ENCODE data around the gene CPNE6.

CPNE6 gene

DNA sequence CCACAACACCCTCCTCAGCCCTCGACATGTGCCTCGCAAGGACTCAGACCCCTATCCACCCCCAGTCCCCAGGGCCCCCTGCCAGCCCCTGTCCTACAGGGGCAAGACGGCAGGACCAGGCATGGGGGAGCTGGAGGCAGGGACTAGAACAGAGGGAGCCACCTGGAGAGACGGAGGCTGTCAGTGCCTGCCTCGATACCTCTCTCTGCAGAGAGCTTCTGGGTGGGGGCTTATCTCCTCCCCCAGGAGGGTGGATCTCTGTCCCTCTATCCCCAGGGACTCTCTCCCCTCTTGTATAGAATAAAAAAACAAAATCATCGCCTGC lies 2.0 kb upstream of the CPNE6 start:
- no peak for DNase-seq (ENCODE audit: low read depth in 2 of 2)

DNA sequence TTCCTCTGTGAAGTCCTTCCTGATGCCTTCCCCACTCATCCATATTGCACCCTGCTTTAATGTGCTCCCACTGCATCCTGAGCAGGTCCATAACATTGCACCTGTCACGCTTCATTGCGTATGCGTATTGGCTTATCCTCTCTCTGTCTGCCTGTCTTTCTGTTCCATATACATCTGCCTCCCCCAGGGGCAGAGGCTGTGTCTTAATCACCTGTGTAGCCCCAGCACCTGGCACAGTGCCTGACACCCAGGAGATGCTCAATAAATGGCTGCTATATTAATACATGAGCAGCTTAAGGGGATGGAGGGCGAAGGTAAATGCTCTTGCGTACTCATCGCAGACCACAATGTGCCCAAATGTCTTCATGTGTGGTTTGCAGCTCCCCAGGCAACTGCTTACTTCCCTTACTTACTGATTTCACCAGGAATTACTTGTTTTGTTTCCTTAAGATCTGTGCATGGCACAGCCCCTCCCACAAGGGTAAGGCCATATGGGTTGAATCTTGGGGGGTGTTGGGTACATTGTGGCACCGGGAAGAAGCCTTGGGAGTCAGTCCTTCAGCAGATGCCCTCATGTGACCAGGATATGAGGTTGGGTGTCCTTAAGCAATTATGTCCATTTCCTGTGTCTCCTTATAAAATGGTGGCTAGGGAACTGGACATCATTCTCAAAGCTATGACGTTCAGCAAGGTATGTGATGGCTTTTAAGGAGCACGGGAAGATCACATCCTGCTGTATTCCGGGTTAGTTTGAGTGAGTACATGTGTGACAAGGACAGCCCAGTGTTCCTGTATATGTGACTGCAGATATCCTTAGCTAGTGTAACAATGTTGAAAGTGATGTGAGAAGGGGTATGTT lies 848 bp upstream of the CPNE6 start:
- DNase-seq (ENCODE audit: low read depth in 2 of 2) = no peak

DNA sequence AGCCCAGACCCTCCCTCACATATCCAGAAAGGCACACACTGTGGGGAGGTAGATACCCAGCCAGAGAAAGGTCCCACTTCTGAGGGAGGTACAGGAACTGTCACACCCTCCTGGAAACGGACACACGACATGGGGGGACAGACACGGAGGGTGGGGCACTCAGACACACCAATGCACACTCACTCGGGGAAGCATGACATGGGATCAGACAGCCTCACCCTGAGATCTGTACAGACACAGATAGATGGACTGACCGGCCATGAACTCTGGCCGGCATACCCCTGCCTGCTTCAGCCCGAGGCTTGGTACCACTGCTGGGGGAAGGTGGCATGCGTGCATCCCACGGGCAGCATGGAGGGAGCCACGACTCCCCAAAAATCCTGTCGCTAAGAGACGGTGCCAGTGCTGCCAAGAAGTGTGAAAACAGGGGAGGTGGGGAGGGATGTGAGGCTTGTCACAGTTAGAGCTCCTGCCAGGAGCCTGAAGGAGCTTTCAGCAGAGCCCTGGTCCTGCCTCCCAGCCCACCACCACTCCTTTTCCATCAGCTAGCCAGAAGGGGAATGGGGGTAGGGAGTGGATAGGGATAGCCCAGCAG lies 571 bp downstream of the CPNE6 start:
- no peak for DNase-seq (ENCODE audit: low read depth in 2 of 2)

DNA sequence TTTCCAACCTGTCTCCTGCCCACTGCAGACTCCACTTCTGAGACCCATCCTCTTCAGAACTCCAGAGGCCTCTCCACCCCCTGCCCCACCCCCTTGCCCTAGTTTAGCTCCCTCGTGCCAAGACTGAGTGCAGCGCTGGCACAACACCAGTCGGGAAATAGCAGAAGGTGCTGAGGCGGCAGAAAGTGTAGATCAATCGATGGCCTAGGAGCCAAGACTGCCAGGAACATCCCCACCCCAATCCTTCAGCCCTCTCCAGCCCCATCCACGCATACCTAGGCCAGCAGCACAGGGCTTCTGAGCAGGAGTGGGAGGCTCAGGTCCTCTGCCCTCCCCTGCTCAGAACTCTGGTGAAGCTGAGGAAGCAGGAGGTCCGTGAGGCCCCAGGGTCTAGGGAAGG lies 1.1 kb downstream of the CPNE6 start:
- DNase-seq (ENCODE audit: low read depth in 2 of 2) = no peak

DNA sequence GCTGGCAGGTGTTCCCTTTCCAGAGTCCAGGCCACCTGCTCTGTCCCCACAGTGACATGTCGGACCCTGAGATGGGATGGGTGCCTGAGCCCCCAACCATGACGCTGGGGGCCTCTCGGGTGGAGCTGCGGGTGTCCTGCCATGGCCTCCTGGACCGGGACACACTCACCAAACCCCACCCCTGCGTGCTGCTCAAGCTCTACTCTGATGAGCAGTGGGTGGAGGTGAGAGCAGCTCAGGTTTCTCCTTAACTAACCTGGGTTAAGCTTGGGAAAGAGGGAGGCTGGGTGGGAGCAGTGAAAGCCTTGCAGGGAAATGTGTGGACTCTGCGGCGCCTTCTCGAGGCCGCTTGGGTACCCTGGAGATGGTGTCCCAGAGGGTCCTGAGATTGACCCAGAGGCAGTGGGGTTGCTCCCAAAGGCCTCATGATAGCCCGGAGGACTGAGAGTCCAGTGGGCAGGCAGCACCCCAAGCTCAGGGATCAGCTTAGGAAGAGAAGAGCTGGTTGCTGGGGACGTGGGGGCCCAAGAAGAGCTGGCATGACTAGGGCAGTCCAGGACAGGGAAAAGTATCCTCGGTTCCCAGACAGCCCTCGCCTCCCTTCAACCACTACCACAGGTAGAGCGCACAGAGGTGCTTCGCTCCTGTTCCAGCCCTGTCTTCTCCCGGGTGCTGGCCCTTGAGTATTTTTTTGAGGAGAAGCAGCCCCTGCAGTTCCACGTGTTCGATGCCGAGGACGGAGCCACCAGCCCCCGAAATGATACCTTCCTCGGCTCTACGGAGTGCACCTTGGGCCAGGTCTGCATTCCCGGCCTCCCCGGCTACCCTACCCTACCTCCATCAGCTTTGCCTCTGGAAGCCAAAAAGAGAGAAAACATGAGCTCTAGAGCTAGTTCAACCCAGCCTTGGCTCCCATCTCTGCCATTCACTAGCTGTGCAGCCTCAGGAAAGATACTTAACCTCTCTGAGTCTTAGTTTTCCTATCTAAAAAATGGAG lies 1.8 kb downstream of the CPNE6 start:
- DNase-seq (ENCODE audit: low read depth in 2 of 2) = no peak

DNA sequence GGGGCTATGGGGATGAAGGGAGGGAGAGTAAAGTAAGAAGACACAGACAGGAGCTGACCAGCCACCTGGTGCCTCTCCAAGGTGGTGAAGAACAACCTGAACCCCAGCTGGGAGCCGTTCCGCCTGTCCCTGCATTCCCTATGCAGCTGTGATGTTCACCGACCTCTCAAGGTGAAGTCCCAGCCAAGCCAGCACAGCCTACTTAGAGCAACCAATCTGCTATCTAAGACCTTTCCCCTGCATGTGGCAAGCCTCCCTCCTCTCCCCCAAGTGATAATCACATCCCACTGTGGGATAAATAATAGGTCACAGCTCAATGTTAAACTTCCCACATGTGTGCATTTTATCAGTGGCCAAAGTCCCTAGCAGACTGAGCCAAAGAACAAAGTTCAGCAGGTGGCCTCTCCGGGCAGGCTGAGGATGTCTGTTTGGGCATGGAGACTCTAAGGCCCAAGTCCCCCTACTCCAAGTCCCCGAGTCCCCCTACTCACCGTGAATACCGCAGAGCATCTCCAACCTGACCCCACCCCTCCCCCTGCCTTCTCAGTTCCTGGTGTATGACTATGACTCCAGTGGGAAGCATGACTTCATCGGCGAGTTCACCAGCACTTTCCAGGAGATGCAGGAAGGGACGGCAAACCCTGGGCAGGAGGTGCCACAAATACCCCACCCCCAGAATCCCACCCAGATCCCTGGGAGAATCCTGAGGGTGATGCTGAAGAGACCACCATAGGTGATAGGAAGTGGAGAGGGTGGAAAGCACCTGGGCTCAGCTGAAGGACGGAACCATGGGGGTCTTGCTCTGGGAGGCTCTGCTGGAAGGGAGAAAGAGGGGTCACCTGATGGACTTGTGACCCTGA lies 3.5 kb downstream of the CPNE6 start:
- no peak for DNase-seq (ENCODE audit: low read depth in 2 of 2)

DNA sequence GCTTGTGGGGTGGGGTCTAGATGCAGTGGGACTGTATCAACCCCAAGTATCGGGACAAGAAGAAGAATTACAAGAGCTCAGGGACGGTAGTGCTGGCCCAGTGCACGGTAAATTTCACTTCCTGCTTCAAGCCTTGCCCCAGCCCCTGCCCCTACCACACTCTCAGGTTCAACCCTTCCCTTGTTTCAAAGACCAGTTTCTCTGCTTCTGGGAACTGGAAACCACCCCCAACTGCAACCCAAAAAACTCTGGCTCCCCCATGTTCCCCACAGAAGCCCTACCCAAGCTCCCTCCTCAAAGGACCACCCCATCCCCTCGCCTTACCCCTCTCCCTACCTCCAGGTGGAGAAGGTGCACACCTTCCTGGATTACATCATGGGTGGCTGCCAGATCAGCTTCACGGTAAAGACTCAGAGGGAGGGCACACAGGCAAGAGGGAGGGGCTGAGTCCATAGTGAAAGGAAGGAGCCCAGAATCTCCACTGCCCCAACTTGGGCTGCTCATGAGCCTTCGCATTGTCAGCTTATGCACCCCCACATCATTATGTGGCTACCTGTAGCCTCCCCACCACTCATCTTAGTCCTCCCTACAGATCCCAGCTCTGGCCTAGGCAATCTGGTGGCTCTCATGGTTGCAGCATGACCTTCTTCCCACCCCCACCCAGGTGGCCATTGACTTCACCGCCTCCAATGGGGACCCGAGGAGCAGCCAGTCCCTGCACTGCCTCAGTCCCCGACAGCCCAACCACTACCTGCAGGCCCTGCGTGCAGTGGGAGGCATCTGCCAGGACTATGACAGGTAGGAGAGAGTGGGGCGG lies 4.3 kb downstream of the CPNE6 start:
- DNase-seq (ENCODE audit: low read depth in 2 of 2) = no peak

DNA sequence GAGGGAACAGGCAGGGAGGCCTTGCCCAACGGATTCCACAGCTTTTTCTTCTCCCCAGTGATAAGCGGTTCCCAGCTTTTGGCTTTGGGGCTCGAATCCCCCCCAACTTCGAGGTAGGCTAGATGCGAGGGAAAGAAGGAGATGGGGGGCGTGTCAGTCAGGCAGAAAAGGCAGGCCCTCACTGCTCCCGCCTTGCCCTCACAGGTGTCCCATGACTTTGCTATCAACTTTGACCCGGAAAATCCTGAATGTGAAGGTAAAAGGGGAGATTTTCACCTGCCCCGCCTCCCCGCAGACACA lies 4.9 kb downstream of the CPNE6 start:
- DNase-seq (ENCODE audit: low read depth in 2 of 2) = no peak

DNA sequence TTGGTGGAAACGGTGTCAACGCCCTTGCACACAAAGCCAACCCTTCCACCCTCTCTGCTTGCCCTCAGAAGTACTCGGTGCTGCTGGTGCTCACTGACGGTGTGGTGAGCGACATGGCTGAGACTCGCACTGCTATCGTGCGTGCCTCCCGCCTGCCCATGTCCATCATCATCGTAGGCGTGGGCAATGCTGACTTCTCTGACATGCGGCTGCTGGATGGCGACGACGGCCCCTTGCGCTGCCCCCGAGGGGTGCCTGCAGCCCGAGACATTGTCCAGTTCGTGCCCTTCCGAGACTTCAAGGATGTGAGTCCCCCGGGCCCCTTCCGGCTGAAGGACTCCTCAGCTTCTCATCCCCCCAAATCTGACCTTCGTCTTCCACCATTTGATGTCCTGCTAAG lies 5.7 kb downstream of the CPNE6 start:
- no peak for DNase-seq (ENCODE audit: low read depth in 2 of 2)

DNA sequence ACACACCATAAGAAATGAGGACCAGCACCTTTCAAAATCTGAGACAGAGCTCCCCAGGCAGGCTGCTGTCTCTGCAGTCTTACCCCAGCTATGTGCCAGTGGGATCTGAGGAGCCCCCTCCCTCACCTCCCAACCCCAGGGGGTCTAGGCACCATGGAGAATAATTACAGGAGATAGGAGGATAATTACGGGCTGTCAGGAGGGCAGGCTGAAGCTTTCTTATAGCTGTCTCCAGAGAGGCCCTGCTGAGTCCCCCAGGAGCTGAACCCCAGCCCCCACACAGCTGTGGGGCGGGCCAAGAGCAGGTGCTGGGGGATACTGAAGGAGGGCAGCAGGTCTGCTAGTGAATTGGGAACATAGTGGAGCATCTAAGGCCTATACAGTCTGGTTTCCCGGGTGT lies 6.8 kb downstream of the CPNE6 start:
- DNase-seq (ENCODE audit: low read depth in 2 of 2) = no peak

DNA sequence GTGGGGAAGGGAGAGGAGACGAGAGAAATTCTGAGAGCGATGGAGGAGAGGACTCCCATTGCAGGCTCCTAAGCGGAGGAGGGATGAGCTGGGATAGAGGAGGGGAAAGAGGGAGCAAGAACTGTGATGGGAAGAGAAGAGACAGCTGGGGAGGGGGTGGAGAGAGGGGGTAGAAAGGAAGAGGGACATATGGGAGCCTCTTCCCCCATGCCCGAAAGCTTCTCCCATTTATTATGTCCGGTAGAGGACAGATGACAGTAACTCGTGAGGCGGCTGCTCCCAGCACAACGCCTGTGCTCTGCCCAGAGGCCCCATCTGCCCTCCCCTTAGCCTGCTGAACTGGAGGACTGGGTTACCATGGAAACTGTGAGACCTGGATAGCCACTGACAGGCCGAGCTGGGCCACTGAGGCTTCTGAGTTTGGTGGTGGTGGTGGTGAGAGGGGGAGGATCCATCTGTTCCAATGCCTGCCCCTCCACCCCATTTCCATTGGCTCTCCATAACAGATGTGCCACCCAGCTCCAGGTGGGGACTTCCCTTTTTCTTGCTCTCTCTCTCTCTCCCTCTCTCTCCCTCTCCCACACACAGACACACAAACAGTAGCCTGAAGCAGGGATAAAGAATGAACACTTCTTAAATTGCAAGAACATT lies 8.3 kb downstream of the CPNE6 start:
- no peak for DNase-seq (ENCODE audit: low read depth in 2 of 2)

DNA sequence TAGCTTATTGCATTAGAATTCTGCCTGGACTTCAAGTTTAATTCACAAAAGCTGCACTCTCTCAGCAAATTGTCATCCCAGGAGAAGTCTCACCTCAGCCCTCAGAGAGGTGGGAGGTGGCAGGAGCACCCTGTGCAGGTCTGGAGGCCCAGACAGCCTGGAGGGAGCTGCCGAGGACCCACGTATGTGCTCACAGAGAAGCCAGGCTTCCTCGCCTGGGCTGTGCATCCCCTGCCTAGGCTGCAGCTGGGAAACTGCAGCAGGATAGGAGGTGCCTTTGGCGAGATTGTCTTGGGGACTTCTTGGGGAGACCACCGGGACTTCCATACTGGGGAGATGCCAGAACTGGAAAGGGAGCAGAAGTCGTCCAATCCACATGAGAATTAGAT lies 8.8 kb downstream of the CPNE6 start:
- DNase-seq (ENCODE audit: low read depth in 2 of 2) = no peak

DNA sequence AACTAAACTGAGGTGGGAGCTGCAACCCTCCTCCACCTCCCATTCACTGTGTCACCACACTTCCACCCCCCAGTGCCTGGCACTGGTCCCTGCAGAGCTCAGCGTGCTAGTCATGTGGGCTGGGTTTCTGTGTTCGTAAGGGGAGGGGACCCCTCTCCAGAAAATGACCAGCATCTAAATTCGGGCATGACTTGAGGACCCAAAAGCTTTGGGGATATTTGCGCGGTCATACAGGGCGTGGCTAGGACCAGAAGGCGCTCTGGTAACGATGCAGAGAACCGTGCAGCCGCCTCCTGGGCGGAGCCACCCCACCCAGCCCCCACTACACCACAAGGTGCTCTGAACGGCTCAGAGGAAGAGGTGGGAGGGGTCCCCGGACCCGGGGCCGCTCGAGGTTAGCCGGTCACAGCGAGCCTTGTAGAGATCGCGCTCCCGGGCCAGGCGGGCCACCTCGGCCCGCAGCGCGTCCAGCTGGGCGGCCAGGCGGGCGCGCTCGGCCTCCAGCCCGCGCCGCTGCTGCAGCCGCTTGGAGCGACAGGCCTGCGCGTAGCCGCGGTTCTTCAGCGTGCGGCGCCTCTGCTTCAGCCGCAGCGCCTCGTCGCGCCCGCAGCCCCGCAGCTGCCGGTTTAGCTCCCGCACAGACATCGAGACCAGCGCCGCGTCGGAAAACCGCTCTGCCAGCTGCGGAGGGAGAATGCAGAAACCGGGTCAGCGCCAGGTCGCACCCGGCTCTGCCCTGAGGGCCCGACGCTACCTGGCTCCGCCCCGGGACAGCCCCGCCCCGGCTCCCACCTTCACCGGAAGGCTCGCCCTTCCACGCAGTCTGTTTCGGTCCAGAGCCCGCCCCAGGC lies 9.8 kb downstream of the CPNE6 start:
- DNase-seq (ENCODE audit: low read depth in 2 of 2) = peak; percentile 53 to 72

DNA sequence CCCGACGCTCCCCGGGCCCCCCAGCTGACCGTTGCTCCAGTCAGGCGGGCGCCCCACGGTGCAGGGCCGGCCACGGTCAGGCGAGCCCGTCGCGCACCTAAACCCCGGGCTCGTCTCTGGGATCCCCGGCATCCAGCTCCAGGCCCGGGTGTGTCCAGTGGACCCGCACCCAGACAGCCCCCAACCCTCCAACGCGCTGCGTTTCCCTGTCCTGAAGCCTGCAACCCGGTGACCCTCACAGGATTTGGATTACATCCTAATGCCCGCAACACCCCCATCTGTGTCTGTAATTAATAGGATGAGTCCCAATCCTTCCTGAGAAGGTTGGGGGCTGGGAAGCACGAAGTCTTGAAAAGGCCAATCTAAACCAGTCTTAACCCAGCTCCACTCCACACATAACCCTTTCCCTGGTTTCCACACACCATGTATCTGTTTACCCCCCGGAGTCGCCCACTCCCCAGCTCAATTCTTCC lies 10.4 kb downstream of the CPNE6 start:
- no peak for DNase-seq (ENCODE audit: low read depth in 2 of 2)

DNA sequence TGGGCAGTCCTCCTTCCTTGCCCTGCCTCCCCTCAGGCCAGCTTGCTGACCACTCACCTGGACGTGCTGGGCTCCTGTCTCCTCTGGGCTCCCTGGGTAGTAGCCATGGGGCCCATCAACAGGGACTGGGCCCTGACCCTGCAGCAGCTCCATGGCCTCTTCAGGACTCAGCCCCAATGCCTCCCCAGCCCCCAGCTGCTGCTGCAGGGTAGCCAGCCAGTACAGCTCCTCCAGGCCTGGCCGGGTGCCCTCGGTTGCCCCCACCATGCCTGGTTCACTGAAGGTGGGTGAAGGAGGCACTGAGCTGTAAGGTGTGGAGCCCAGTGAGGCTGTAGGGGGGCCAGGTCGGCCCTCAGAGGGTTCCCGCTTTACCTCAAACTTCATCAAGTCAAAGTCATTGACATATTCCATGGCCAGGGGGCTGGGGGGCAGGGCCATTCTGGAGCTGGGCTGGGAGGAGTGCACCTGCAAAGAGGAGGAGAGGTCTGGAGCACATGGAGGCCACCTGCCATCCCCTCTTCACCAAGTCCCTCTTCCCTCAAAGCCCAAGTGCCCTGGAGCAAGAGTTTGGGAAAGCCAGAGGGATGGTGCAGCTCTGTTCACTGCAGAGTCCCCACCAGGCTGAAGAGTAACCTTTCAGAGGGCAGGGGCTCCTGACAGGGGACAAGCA lies 11.2 kb downstream of the CPNE6 start:
- no peak for DNase-seq (ENCODE audit: low read depth in 2 of 2)

DNA sequence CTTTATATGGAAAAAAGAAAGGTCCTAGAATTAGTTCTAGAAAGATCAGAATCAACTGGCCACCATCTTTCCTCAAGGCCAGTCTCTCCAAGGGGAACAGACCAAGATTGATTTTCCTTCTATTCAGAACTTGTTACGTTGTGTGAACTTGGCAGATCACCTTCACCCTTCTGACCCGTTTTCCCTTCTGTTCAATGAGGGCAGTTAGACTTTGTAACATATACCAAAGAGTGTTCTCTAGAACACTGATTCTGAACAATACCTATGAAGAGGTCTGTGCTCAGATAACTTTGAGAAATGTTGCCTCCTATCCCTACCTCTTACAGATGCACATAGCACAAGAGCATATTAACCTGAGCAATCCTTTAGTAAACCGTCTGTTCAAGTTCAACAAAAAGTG lies 12.1 kb downstream of the CPNE6 start:
- no peak for DNase-seq (ENCODE audit: low read depth in 2 of 2)

DNA sequence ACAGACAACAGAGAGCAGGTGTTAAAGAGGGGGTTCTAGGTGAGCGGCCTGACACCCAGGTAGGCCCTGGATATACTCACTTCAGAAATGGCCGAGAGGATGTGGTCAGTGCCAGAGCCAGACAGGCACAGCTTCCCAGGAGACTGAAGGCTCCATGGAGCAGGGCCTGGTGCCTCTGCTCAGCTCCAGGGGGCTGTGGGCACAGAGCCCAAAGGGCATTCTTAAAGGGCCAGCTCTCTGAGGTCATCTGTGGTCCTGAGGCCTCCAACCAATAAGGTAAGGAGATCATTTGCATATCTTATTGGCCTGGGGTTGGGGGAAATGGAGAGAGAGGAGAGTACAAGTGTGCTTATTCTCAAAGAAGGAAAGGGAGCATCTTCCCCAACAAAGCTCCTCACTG lies 13.1 kb downstream of the CPNE6 start:
- no peak for DNase-seq (ENCODE audit: low read depth in 2 of 2)

DNA sequence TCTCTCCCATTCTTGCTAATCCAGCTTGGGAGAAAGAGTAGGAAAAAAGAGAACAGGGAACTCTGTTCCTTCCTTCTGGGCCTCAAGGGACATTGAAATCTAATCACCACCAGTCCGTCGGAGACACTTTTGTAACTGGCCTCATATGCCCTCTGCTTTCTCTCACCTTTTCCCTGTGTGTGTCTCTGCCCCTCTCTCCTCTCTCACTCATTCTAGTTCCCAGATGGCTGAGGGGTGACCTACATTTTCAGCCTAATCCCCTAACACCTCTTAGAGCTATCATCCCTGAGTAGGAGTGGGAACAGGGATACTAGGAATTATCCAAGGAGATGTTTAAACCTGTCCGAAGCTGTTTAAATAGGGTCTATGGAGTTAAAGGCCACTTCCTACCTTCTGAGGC lies 13.9 kb downstream of the CPNE6 start:
- DNase-seq (ENCODE audit: low read depth in 2 of 2) = no peak

Data from stimulated activated CD4-positive, alpha-beta T cell treated with anti-CD3 and anti-CD28 coated beads, Interleukin-4, amount 100 ng/mL, for 48 hours (primary cell).